IMR-90 (cell line): ENCODE data around the gene LTBP1. TPM values are rescaled to one million over a fixed set of nuclear protein-coding genes. Genes with fewer than 3 reads are reported as not detected.

Experiments
- ATAC-seq: fragments of 200-7000 bp; cut with Tn5 transposase; 2 replicates; pipeline ENCODE4 v1.9.1; 2020; ENCODE audit warnings: low read depth, mild to moderate bottlenecking, moderate library complexity
- BruUV-seq: library from RNA; stranded (reverse); fragments of 400-500 nt; replicated peaks from 2 replicates; lab custom pipeline; 2021; lab: Mats Ljungman, UMichigan
- CTCF ChIA-PET: fragments of 300-600 bp; formaldehyde crosslinking; extraction: SDS; loops from one replicate; lab custom pipeline; 2021; ENCODE audit warnings: antibody characterized with exemption; lab: Yijun Ruan, JAX
- POLR2A ChIA-PET: fragments of 300-600 bp; sonication (Branson Sonifier 250); formaldehyde crosslinking; loops from one replicate; lab custom pipeline; 2022; ENCODE audit warnings: antibody characterized with exemption; ENCODE audit not compliant: unreplicated experiment; lab: Charles Lee
- DNase-seq: peaks from one replicate; pipeline ENCODE4 v3.0.0; 2013
- H2AFZ ChIP-seq: replicated peaks from 2 replicates; pipeline ENCODE3; 2013; ENCODE audit warnings: low read length, mild to moderate bottlenecking; ENCODE audit not compliant: poor library complexity
- H2AK5ac ChIP-seq: 2 replicates; pipeline ENCODE4 v1.6.1; 2013; ENCODE audit warnings: low read depth, low read length, inconsistent platforms
- H2AK9ac ChIP-seq: replicated peaks from 2 replicates; pipeline ENCODE3; 2013; ENCODE audit warnings: mild to moderate bottlenecking, low read depth, low read length, moderate library complexity; ENCODE audit not compliant: poor library complexity
- H2BK120ac ChIP-seq: 2 replicates; pipeline ENCODE4 v1.6.1; 2013; ENCODE audit warnings: low read depth, low read length, inconsistent platforms
- H2BK15ac ChIP-seq: 3 replicates; pipeline ENCODE4 v1.6.1; 2013; ENCODE audit warnings: low read depth, low read length, inconsistent platforms
- H2BK20ac ChIP-seq: 2 replicates; pipeline ENCODE4 v1.6.1; 2013; ENCODE audit warnings: low read depth, mild to moderate bottlenecking, inconsistent platforms, low read length, moderate library complexity
- H2BK5ac ChIP-seq: 2 replicates; pipeline ENCODE4 v1.6.1; 2013; ENCODE audit warnings: mild to moderate bottlenecking, low read depth, low read length, inconsistent platforms; ENCODE audit not compliant: poor library complexity, severe bottlenecking
- H3K14ac ChIP-seq: replicated peaks from 2 replicates; pipeline ENCODE4 v1.6.1; 2013; ENCODE audit warnings: low read depth, low read length, inconsistent platforms
- H3K18ac ChIP-seq: 2 replicates; pipeline ENCODE4 v1.6.1; 2013; ENCODE audit warnings: low read depth, low read length, control low read depth
- H3K23ac ChIP-seq: 2 replicates; pipeline ENCODE4 v1.6.1; 2013; ENCODE audit warnings: low read depth, low read length, inconsistent platforms
- H3K27ac ChIP-seq: 2 replicates; pipeline ENCODE4 v1.5.1; 2013; ENCODE audit warnings: mild to moderate bottlenecking, control low read depth, low read length; ENCODE audit not compliant: insufficient read depth
- H3K27me3 ChIP-seq: 2 replicates; pipeline ENCODE4 v1.6.1; 2013; ENCODE audit warnings: low read length; ENCODE audit not compliant: control insufficient read depth, insufficient read depth
- H3K36me3 ChIP-seq: 2 replicates; pipeline ENCODE4 v1.6.1; 2013; ENCODE audit warnings: low read length, mixed read lengths; ENCODE audit not compliant: control insufficient read depth, insufficient read depth
- H3K4ac ChIP-seq: 2 replicates; pipeline ENCODE4 v1.6.1; 2013; ENCODE audit warnings: low read depth, low read length, inconsistent platforms
- H3K4me1 ChIP-seq: 2 replicates; pipeline ENCODE4 v1.6.1; 2013; ENCODE audit warnings: low read length, mixed read lengths; ENCODE audit not compliant: control insufficient read depth, insufficient read depth
- H3K4me2 ChIP-seq: 2 replicates; pipeline ENCODE4 v1.6.1; 2013; ENCODE audit warnings: low read depth, mild to moderate bottlenecking, control low read depth, low read length, moderate library complexity
- H3K4me3 ChIP-seq: 2 replicates; pipeline ENCODE4 v1.5.1; 2013; ENCODE audit warnings: low read depth, mild to moderate bottlenecking, control low read depth, low read length, moderate library complexity; ENCODE audit not compliant: insufficient read depth
- H3K56ac ChIP-seq: 2 replicates; pipeline ENCODE4 v1.6.1; 2013; ENCODE audit warnings: low read length, inconsistent platforms; ENCODE audit not compliant: insufficient read depth; ENCODE audit errors: extremely low read depth
- H3K79me1 ChIP-seq, 2 experiments: 2 replicates each; pipeline ENCODE4 v1.6.1; 2013; ENCODE audit warnings: low read length in 2 of 2, inconsistent platforms in 1 of 2, low read depth in 1 of 2
- H3K9ac ChIP-seq: 2 replicates; pipeline ENCODE4 v1.6.1; 2013; ENCODE audit warnings: low read depth, low read length, control low read depth
- H3K9me1 ChIP-seq: 2 replicates; pipeline ENCODE4 v1.6.1; 2013; ENCODE audit warnings: low read length, inconsistent platforms; ENCODE audit not compliant: insufficient read depth
- H3K9me3 ChIP-seq: 2 replicates; pipeline ENCODE4 v1.6.1; 2013; ENCODE audit warnings: low read length; ENCODE audit not compliant: control insufficient read depth, insufficient read depth
- H4K20me1 ChIP-seq: 2 replicates; pipeline ENCODE4 v1.6.1; 2013; ENCODE audit warnings: low read length, inconsistent platforms; ENCODE audit not compliant: insufficient read depth
- H4K5ac ChIP-seq: 2 replicates; pipeline ENCODE4 v1.6.1; 2013; ENCODE audit warnings: mild to moderate bottlenecking, low read depth, low read length, control low read depth
- H4K8ac ChIP-seq, 2 experiments: 2 replicates each; pipeline ENCODE4 v1.6.1; 2013; ENCODE audit warnings: low read depth in 2 of 2, low read length in 2 of 2, control low read depth in 1 of 2, inconsistent platforms in 1 of 2
- H4K91ac ChIP-seq: 2 replicates; pipeline ENCODE4 v1.6.1; 2013; ENCODE audit warnings: low read depth, low read length, inconsistent platforms; ENCODE audit not compliant: insufficient read depth
- CEBPB ChIP-seq: IDR thresholded peaks from 2 replicates; pipeline ENCODE4 v1.6.1; 2012; ENCODE audit warnings: low read depth, low read length, improper control_type of control experiment
- CHD1 ChIP-seq: IDR thresholded peaks from 2 replicates; pipeline ENCODE4 v1.6.1; 2012; ENCODE audit warnings: low read depth, low read length, improper control_type of control experiment
- FOS ChIP-seq: fragments of 150-350 bp; IDR thresholded peaks from 2 replicates; pipeline ENCODE4 v1.6.1; 2016; ENCODE audit warnings: low read depth, low read length
- MAFK ChIP-seq: IDR thresholded peaks from 2 replicates; pipeline ENCODE4 v1.6.1; 2012; ENCODE audit warnings: low read depth, low read length, improper control_type of control experiment
- MXI1 ChIP-seq: IDR thresholded peaks from 2 replicates; pipeline ENCODE4 v1.6.1; 2012; ENCODE audit warnings: low read depth, mild to moderate bottlenecking, low read length, moderate library complexity, borderline replicate concordance
- NFE2L2 ChIP-seq: fragments of 150-350 bp; IDR thresholded peaks from 2 replicates; pipeline ENCODE4 v1.6.1; 2016; ENCODE audit warnings: low read depth, mild to moderate bottlenecking, low read length
- POLR2A ChIP-seq: IDR thresholded peaks from 2 replicates; pipeline ENCODE4 v1.6.1; 2012; ENCODE audit warnings: mild to moderate bottlenecking, low read depth, low read length
- RAD21 ChIP-seq: IDR thresholded peaks from 2 replicates; pipeline ENCODE4 v1.6.1; 2012; ENCODE audit warnings: low read length, improper control_type of control experiment
- RCOR1 ChIP-seq: IDR thresholded peaks from 2 replicates; pipeline ENCODE4 v1.6.1; 2012; ENCODE audit warnings: mild to moderate bottlenecking, low read length, improper control_type of control experiment; ENCODE audit not compliant: insufficient replicate concordance
- RFX5 ChIP-seq: IDR thresholded peaks from 2 replicates; pipeline ENCODE4 v1.8.0; 2012; ENCODE audit warnings: low read depth, mild to moderate bottlenecking, low read length, moderate library complexity
- WGBS, 2 experiments: methylation state at CpG; one replicate each; pipeline versions ENCODE4 v1.1.5 to v1.1.7; 2013; ENCODE audit warnings: missing lambda C conversion rate in 2 of 2; ENCODE audit not compliant: insufficient read length in 1 of 2; ENCODE audit errors: extremely low coverage in 2 of 2; 5-methylcytosine and 5-hydroxymethylcytosine counted together
- dilution Hi-C: fragments of 300-500 bp; cut with HindIII; formaldehyde crosslinking; loops from one replicate; pipeline ENCODE4 v1.14.3; 2018; ENCODE audit warnings: low sequenced_read_pairs; ENCODE audit not compliant: unreplicated experiment
- in situ Hi-C: fragments of 300-500 bp; cut with MboI; formaldehyde crosslinking; loops from 3 replicates; pipeline ENCODE4 v1.14.3; 2019; ENCODE audit warnings: low sequenced_read_pairs, inconsistent platforms, mixed read lengths
- intact Hi-C: fragments of 100-400 bp; cut with micrococcal nuclease; formaldehyde crosslinking; loops from 2 replicates; pipeline ENCODE4 v1.10.0; 2022
- polyA plus RNA-seq, 3 experiments: library from polyadenylated mRNA; depleted of rRNA; stranded (reverse); fragments of >200 nt; gene quantifications; 2 replicates each; pipeline ENCODE4 v1.2.3, GENCODE V29; 2012; ENCODE audit warnings: low replicate concordance in 1 of 3
- total RNA-seq: library from RNA; depleted of rRNA; stranded (reverse); fragments of >200 nt; gene quantifications from 2 replicates; pipeline ENCODE4 v1.2.3, GENCODE V29; 2012

The LTBP1 gene
- total and polyA plus RNA-seq, 2 of the 4 experiments (the other 2 are of a cell fraction): 235 to 326 TPM

DNA sequence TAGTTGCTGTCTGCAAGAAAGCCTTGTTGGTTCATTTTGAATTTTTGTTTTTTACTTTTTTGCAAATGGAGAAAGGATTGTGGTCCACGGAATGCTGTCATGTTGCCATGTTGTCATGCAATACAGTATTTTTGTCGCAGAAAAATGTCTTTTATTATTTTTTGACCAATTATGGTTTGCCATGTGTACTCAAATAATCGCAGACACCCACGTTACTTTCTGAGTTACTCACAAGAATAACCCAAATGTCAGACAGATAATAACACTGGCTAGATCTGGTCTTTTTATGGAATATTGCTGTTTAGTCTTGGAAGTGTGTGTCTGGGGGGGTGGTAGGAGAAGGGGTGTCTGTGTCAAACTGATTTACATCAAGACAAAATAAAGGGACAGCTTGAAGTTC, 188.9 kb downstream of the LTBP1 start:
- peak overlapping the region; percentile 73 for H3K23ac ChIP-seq
- in situ Hi-C loops: loop anchor here (10.0 kb wide), 1 partner anchor 191 kb away; the partner anchor contains the start of gene LTBP1
- H3K4me2 ChIP-seq: peak overlapping the region; percentile 84
- H2AFZ ChIP-seq: no peak overlapping the region
- peak overlapping the region; percentile 36; the same call in 1 of the 2 replicates for H2BK20ac ChIP-seq
- peaks cover 8% of the 10 kb centered on the region; the same call in 1 of the 2 replicates for H4K20me1 ChIP-seq
- ChIA-PET POLR2A (no interaction called here), CTCF (no interaction called here)
- H3K27ac ChIP-seq: peak overlapping the region; percentile 92
- peak overlapping the region; percentile 20; the same call in 1 of the 2 replicates for H4K91ac ChIP-seq
- no peaks in the 10 kb centered on the region for H3K9me3 ChIP-seq
- TF ChIP-seq NFE2L2: no peak
- TF ChIP-seq RAD21: no peak
- TF ChIP-seq POLR2A: peak; percentile 43; the same call in 1 of the 2 replicates
- 0 out of 2 replicates have a peak, but pooled peaks have one; percentile 42 for TF ChIP-seq MXI1
- TF ChIP-seq RFX5: no peak
- 0 out of 2 replicates have a peak, but pooled peaks have one; percentile 16 for TF ChIP-seq CEBPB
- no peak for TF ChIP-seq CHD1
- TF ChIP-seq MAFK: no peak
- no peak for TF ChIP-seq RCOR1
- 0 out of 2 replicates have a peak, but pooled peaks have one; percentile 20 for TF ChIP-seq FOS
- H3K4me1 ChIP-seq: peaks cover 20% of the 10 kb centered on the region
- peak overlapping the region; percentile 74; the same call in 1 of the 2 replicates for H3K4ac ChIP-seq
- peak overlapping the region; percentile 97 for H2BK5ac ChIP-seq
- H3K18ac ChIP-seq: peak overlapping the region; percentile 80
- H3K4me3 ChIP-seq: peak overlapping the region; percentile 74
- WGBS, 2 experiments: no CpG with 5 or more reads among the region's 4 CpGs
- H2BK15ac ChIP-seq: peak overlapping the region; percentile 43; the same call in 2 of the 3 replicates
- peak overlapping the region; percentile 91 for H3K56ac ChIP-seq
- peak overlapping the region; percentile 87; the same call in 1 of the 2 replicates for H4K5ac ChIP-seq
- H2BK120ac ChIP-seq: peak overlapping the region; percentile 99
- no peak overlapping the region for H2AK5ac ChIP-seq
- H3K27me3 ChIP-seq: no peaks in the 10 kb centered on the region
- ATAC-seq: no peak
- peaks cover 8% of the 10 kb centered on the region for H3K36me3 ChIP-seq
- peaks cover 14% of the 10 kb centered on the region for H3K9me1 ChIP-seq
- peak overlapping the region; percentile 99 for H3K14ac ChIP-seq
- DNase-seq: peak; percentile 52
- intact Hi-C loops: loop anchor here (5.0 to 10.0 kb wide), 3 partner anchors 273 to 449 kb away; no protein-coding TSS in a partner anchor
- H3K9ac ChIP-seq: peak overlapping the region; percentile 92
- peaks cover 17 to 58% of the 10 kb centered on the region in 2 experiments for H3K79me1 ChIP-seq
- BruUV-seq: no TSS peak
- no peak overlapping the region for H2AK9ac ChIP-seq
- H4K8ac ChIP-seq: peak overlapping the region; percentile 71 to 79
- dilution Hi-C loops: no loop called here
